ENCODE results near the gene CFAP161. TPM values are rescaled to one million over a fixed set of nuclear protein-coding genes. Genes with fewer than 3 reads are reported as not detected.

CFAP161 gene
- total and polyA plus RNA-seq, 5 donors from 2014 or later, result 0.49 TPM; not detected in 4

- H3K9me3 ChIP-seq (ENCODE audit: control insufficient read depth in 2 of 2, low read length in 2 of 2), result no peaks in the 10 kb centered on the region
- no peak for DNase-seq
- Mint-ChIP-seq H3K4me3 (no peak overlapping the region), H3K9me3 (peaks cover 0 to 3% (median 0%) of the 10 kb centered on the region in 7 donors), H3K27me3 (peaks cover 5% of the 10 kb centered on the region), H3K27ac (no peak overlapping the region), H3K4me1 (peaks cover 0 to 8% (median 3%) of the 10 kb centered on the region in 4 donors), H3K36me3 (no peaks in the 10 kb centered on the region)
- no peaks in the 10 kb centered on the region for H3K36me3 ChIP-seq (ENCODE audit: control insufficient read depth, insufficient read depth, low read length)
- H3K27ac ChIP-seq (ENCODE audit: insufficient read depth, low read length, poor library complexity, severe bottlenecking), result no peak overlapping the region
- H3K27me3 ChIP-seq (ENCODE audit: control insufficient read depth, insufficient read depth, low read length), result peaks cover 9% of the 10 kb centered on the region
- no peak overlapping the region for H3K4me3 ChIP-seq (ENCODE audit: low read depth, low read length)
- ATAC-seq (ENCODE audit: low read depth in 2 of 2), result no peak
- H3K4me1 ChIP-seq (ENCODE audit: control insufficient read depth, insufficient read depth, low read length, poor library complexity, severe bottlenecking), result no peaks in the 10 kb centered on the region
Measured at GRCh38 chr15:81168644-81169043, 34.6 kb downstream of the CFAP161 start.

- DNase-seq, result no peak
- no peak overlapping the region for H3K4me3 Mint-ChIP-seq
- Histone ChIP-seq H3K27me3 (ENCODE audit: control insufficient read depth, insufficient read depth, low read length) (peaks cover 15% of the 10 kb centered on the region), H3K27ac (ENCODE audit: insufficient read depth, low read length, poor library complexity, severe bottlenecking) (no peak overlapping the region), H3K36me3 (ENCODE audit: control insufficient read depth, insufficient read depth, low read length) (no peaks in the 10 kb centered on the region), H3K9me3 (ENCODE audit: control insufficient read depth in 2 of 2, low read length in 2 of 2) (no peaks in the 10 kb centered on the region), H3K4me1 (ENCODE audit: control insufficient read depth, insufficient read depth, low read length, poor library complexity, severe bottlenecking) (no peaks in the 10 kb centered on the region), H3K4me3 (ENCODE audit: low read depth, low read length) (no peak overlapping the region)
- peaks cover 0 to 3% (median 0%) of the 10 kb centered on the region in 7 donors for H3K9me3 Mint-ChIP-seq
- H3K27ac Mint-ChIP-seq, result no peak overlapping the region
- H3K36me3 Mint-ChIP-seq, result no peaks in the 10 kb centered on the region
- no peak for ATAC-seq (ENCODE audit: low read depth in 2 of 2)
- H3K27me3 Mint-ChIP-seq, result peaks cover 5% of the 10 kb centered on the region
- peaks cover 0 to 8% (median 3%) of the 10 kb centered on the region in 4 donors for H3K4me1 Mint-ChIP-seq
Measured at GRCh38 chr15:81170511-81170910, 36.4 kb downstream of the CFAP161 start.

GRCh38 chr15:81171286-81171685, 37.2 kb downstream of the CFAP161 start:
- DNase-seq (no peak), ATAC-seq (ENCODE audit: low read depth in 2 of 2) (no peak)
- H3K9me3 ChIP-seq (ENCODE audit: control insufficient read depth in 2 of 2, low read length in 2 of 2), result no peaks in the 10 kb centered on the region
- H3K4me3 ChIP-seq (ENCODE audit: low read depth, low read length), result no peak overlapping the region
- peaks cover 16% of the 10 kb centered on the region for H3K27me3 ChIP-seq (ENCODE audit: control insufficient read depth, insufficient read depth, low read length)
- no peak overlapping the region for H3K27ac ChIP-seq (ENCODE audit: insufficient read depth, low read length, poor library complexity, severe bottlenecking)
- no peaks in the 10 kb centered on the region for H3K4me1 ChIP-seq (ENCODE audit: control insufficient read depth, insufficient read depth, low read length, poor library complexity, severe bottlenecking)
- Mint-ChIP-seq H3K4me1 (peaks cover 0 to 8% (median 3%) of the 10 kb centered on the region in 4 donors), H3K9me3 (peaks cover 0 to 3% (median 0%) of the 10 kb centered on the region in 7 donors), H3K27me3 (peaks cover 5% of the 10 kb centered on the region), H3K27ac (peak overlapping the region in 1 of 3 donors; percentile 2), H3K4me3 (no peak overlapping the region), H3K36me3 (no peaks in the 10 kb centered on the region)
- H3K36me3 ChIP-seq (ENCODE audit: control insufficient read depth, insufficient read depth, low read length), result no peaks in the 10 kb centered on the region

- Histone ChIP-seq H3K27me3 (ENCODE audit: control insufficient read depth, insufficient read depth, low read length) (peaks cover 16% of the 10 kb centered on the region), H3K4me3 (ENCODE audit: low read depth, low read length) (no peak overlapping the region), H3K27ac (ENCODE audit: insufficient read depth, low read length, poor library complexity, severe bottlenecking) (no peak overlapping the region), H3K36me3 (ENCODE audit: control insufficient read depth, insufficient read depth, low read length) (no peaks in the 10 kb centered on the region), H3K4me1 (ENCODE audit: control insufficient read depth, insufficient read depth, low read length, poor library complexity, severe bottlenecking) (no peaks in the 10 kb centered on the region), H3K9me3 (ENCODE audit: control insufficient read depth in 2 of 2, low read length in 2 of 2) (no peaks in the 10 kb centered on the region)
- DNase-seq (no peak), ATAC-seq (ENCODE audit: low read depth in 2 of 2) (no peak)
- H3K36me3 Mint-ChIP-seq, result no peaks in the 10 kb centered on the region
- peaks cover 5% of the 10 kb centered on the region for H3K27me3 Mint-ChIP-seq
- H3K9me3 Mint-ChIP-seq, result peaks cover 0 to 3% (median 0%) of the 10 kb centered on the region in 7 donors
- H3K27ac Mint-ChIP-seq, result no peak overlapping the region
- H3K4me3 Mint-ChIP-seq, result no peak overlapping the region
- H3K4me1 Mint-ChIP-seq, result no peaks in the 10 kb centered on the region
Measured at GRCh38 chr15:81174125-81174791, 40.2 kb downstream of the CFAP161 start.

- Mint-ChIP-seq H3K4me1 (no peaks in the 10 kb centered on the region), H3K4me3 (no peak overlapping the region), H3K36me3 (no peaks in the 10 kb centered on the region), H3K9me3 (peaks cover 0 to 3% (median 0%) of the 10 kb centered on the region in 7 donors), H3K27ac (no peak overlapping the region), H3K27me3 (peaks cover 5% of the 10 kb centered on the region)
- peaks cover 16% of the 10 kb centered on the region for H3K27me3 ChIP-seq (ENCODE audit: control insufficient read depth, insufficient read depth, low read length)
- H3K36me3 ChIP-seq (ENCODE audit: control insufficient read depth, insufficient read depth, low read length), result no peaks in the 10 kb centered on the region
- DNase-seq (no peak), ATAC-seq (ENCODE audit: low read depth in 2 of 2) (no peak)
- H3K27ac ChIP-seq (ENCODE audit: insufficient read depth, low read length, poor library complexity, severe bottlenecking), result no peak overlapping the region
- H3K4me1 ChIP-seq (ENCODE audit: control insufficient read depth, insufficient read depth, low read length, poor library complexity, severe bottlenecking), result no peaks in the 10 kb centered on the region
- no peak overlapping the region for H3K4me3 ChIP-seq (ENCODE audit: low read depth, low read length)
- H3K9me3 ChIP-seq (ENCODE audit: control insufficient read depth in 2 of 2, low read length in 2 of 2), result no peaks in the 10 kb centered on the region
Measured at GRCh38 chr15:81174792-81175327, 40.8 kb downstream of the CFAP161 start.

GRCh38 chr15:81175496-81175895, 41.4 kb downstream of the CFAP161 start:
- Histone ChIP-seq H3K27me3 (ENCODE audit: control insufficient read depth, insufficient read depth, low read length) (peaks cover 16% of the 10 kb centered on the region), H3K9me3 (ENCODE audit: control insufficient read depth in 2 of 2, low read length in 2 of 2) (no peaks in the 10 kb centered on the region), H3K36me3 (ENCODE audit: control insufficient read depth, insufficient read depth, low read length) (no peaks in the 10 kb centered on the region), H3K4me3 (ENCODE audit: low read depth, low read length) (no peak overlapping the region), H3K4me1 (ENCODE audit: control insufficient read depth, insufficient read depth, low read length, poor library complexity, severe bottlenecking) (no peaks in the 10 kb centered on the region), H3K27ac (ENCODE audit: insufficient read depth, low read length, poor library complexity, severe bottlenecking) (no peak overlapping the region)
- Mint-ChIP-seq H3K9me3 (peaks cover 0 to 3% (median 0%) of the 10 kb centered on the region in 7 donors), H3K27me3 (peaks cover 5% of the 10 kb centered on the region), H3K36me3 (no peaks in the 10 kb centered on the region), H3K4me1 (no peaks in the 10 kb centered on the region), H3K27ac (no peak overlapping the region), H3K4me3 (no peak overlapping the region)
- no peak for ATAC-seq (ENCODE audit: low read depth in 2 of 2)
- no peak for DNase-seq

GRCh38 chr15:81176291-81176893, 42.3 kb downstream of the CFAP161 start:
- H3K4me3 ChIP-seq (ENCODE audit: low read depth, low read length), result no peak overlapping the region
- no peaks in the 10 kb centered on the region for H3K36me3 Mint-ChIP-seq
- H3K27me3 Mint-ChIP-seq, result peaks cover 6% of the 10 kb centered on the region
- H3K4me1 Mint-ChIP-seq, result no peaks in the 10 kb centered on the region
- no peaks in the 10 kb centered on the region for H3K9me3 ChIP-seq (ENCODE audit: control insufficient read depth in 2 of 2, low read length in 2 of 2)
- H3K27me3 ChIP-seq (ENCODE audit: control insufficient read depth, insufficient read depth, low read length), result peaks cover 10% of the 10 kb centered on the region
- no peak overlapping the region for H3K27ac Mint-ChIP-seq
- no peaks in the 10 kb centered on the region for H3K4me1 ChIP-seq (ENCODE audit: control insufficient read depth, insufficient read depth, low read length, poor library complexity, severe bottlenecking)
- H3K27ac ChIP-seq (ENCODE audit: insufficient read depth, low read length, poor library complexity, severe bottlenecking), result no peak overlapping the region
- no peak overlapping the region for H3K4me3 Mint-ChIP-seq
- DNase-seq (no peak), ATAC-seq (ENCODE audit: low read depth in 2 of 2) (no peak)
- no peaks in the 10 kb centered on the region for H3K36me3 ChIP-seq (ENCODE audit: control insufficient read depth, insufficient read depth, low read length)
- peaks cover 0 to 2% (median 0%) of the 10 kb centered on the region in 7 donors for H3K9me3 Mint-ChIP-seq

All from CD4-positive, CD25-positive, alpha-beta regulatory T cell (primary cell).